Measurements from ENCODE around the gene S100A10.

Gene S100A10

GRCh38 chr1:151953409-151954094 is 40.1 kb downstream of the S100A10 start:
- no peak for DNase-seq
- Mint-ChIP-seq H3K4me3 (no peak overlapping the region), H3K27me3 (ENCODE audit: low read depth, poor library complexity) (peaks cover 2% of the 10 kb centered on the region), H3K36me3 (ENCODE audit: low read depth) (no peaks in the 10 kb centered on the region), H3K27ac (no peak overlapping the region), H3K4me1 (no peaks in the 10 kb centered on the region), H3K9me3 (no peaks in the 10 kb centered on the region)
- no peak for TF ChIP-seq CTCF (IDR thresholded peaks at IDR 0.05)

DNA sequence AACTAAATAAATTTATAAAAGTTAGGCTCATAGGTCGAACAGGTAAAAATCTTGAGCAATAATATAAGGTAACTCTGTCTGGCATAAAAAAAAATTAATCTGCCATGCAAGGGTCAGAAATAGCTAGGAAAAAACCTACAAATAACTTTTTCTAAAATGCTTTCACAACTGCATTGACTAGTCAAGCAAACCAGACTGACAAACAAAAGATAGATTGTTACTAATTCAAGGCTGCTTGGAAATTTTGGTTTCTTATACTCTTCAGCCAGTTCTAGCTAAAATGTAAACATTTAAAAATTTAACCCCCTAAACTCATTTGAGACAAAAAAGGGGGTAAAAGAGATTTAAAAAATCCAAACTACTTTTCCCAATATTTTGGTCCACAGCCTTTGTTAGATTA is 40.8 kb downstream of the S100A10 start:
- no peak for TF ChIP-seq CTCF (IDR thresholded peaks at IDR 0.05)
- H3K4me1 Mint-ChIP-seq: no peaks in the 10 kb centered on the region
- DNase-seq: no peak
- H3K4me3 Mint-ChIP-seq: no peak overlapping the region
- no peaks in the 10 kb centered on the region for H3K36me3 Mint-ChIP-seq (ENCODE audit: low read depth)
- H3K27me3 Mint-ChIP-seq (ENCODE audit: low read depth, poor library complexity): peaks cover 2% of the 10 kb centered on the region
- H3K9me3 Mint-ChIP-seq: no peaks in the 10 kb centered on the region
- H3K27ac Mint-ChIP-seq: no peak overlapping the region

DNA sequence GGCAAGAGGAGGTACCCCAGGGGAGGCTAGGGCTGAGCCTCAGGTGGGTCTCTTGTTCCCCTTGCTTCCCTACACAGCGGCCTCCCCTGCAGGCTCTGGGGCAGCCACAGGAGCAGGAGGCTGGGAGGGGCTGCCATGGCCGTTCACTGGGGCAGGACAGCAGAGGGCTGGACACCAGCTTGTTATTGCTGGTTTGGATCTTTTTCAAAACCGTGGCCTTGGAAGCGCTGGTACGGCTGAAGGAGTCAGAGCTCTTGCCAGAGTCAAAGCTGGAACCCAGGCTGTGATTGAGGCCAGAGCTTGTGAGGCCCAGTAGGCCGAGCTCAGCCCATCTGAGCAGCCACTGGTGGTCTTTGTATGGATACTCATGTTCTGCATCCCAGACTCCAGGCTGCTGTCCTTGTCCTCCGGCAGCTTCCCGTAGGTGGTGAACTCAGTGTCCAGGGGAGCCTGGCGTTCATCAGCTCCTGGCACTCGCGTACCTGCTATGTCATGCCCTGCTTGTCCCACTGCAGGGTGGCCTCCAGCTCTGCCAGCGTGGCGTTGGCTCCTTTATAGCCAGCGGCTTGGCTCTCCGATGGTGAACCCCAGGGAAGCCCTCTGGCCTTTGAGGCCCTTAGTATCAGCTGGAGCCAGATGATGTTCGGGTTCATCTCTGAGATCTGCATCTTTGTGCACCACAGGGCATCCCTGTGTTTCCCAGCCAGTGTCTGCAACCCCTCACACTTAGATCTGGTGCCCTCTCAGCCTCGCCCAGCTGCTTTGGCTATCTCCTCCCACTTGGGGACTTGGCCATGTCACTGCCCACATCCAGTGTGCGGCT is 44.1 kb downstream of the S100A10 start:
- Mint-ChIP-seq H3K9me3 (no peaks in the 10 kb centered on the region), H3K4me3 (no peak overlapping the region), H3K36me3 (ENCODE audit: low read depth) (no peaks in the 10 kb centered on the region), H3K4me1 (peaks cover 9% of the 10 kb centered on the region), H3K27me3 (ENCODE audit: low read depth, poor library complexity) (peaks cover 2% of the 10 kb centered on the region), H3K27ac (no peak overlapping the region)
- no peak for DNase-seq
- no peak for TF ChIP-seq CTCF (IDR thresholded peaks at IDR 0.05)

- H3K27ac Mint-ChIP-seq: no peak overlapping the region
- TF ChIP-seq CTCF (IDR thresholded peaks at IDR 0.05): no peak
- H3K4me3 Mint-ChIP-seq: no peak overlapping the region
- H3K9me3 Mint-ChIP-seq: no peaks in the 10 kb centered on the region
- no peak for DNase-seq
- peaks cover 9% of the 10 kb centered on the region for H3K4me1 Mint-ChIP-seq
- H3K27me3 Mint-ChIP-seq (ENCODE audit: low read depth, poor library complexity): peaks cover 2% of the 10 kb centered on the region
- H3K36me3 Mint-ChIP-seq (ENCODE audit: low read depth): no peaks in the 10 kb centered on the region
Observed at GRCh38 chr1:151948506-151948905, 45.2 kb downstream of the S100A10 start.

DNA sequence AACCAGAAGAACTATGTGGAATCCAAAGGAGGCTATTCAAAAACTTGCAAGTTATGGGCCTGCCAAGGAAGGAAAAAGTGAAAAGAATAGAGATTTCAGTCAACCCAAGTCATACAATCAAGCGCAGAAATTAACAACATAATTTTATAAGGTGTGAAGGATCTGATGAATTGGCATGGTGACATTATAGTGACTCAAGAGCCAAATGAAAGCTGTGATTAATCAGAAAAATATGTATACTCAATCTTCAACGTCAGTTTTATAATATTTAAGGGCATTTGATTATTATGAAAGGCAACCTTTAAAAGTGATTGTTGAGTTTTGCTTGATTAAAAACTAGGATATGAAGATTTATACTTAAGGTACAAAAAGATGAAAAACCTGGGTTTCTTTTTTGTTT is 46.5 kb downstream of the S100A10 start:
- H3K4me1 Mint-ChIP-seq: peaks cover 15% of the 10 kb centered on the region
- no peak for TF ChIP-seq CTCF (IDR thresholded peaks at IDR 0.05)
- no peaks in the 10 kb centered on the region for H3K36me3 Mint-ChIP-seq (ENCODE audit: low read depth)
- H3K4me3 Mint-ChIP-seq: no peak overlapping the region
- H3K9me3 Mint-ChIP-seq: no peaks in the 10 kb centered on the region
- peaks cover 2% of the 10 kb centered on the region for H3K27me3 Mint-ChIP-seq (ENCODE audit: low read depth, poor library complexity)
- no peak for DNase-seq
- H3K27ac Mint-ChIP-seq: no peak overlapping the region

Measured in nephron progenitor cell (in vitro differentiated cells).